HepG2 (cell line): ENCODE results near the gene DAAM2. TPM values are rescaled to one million over a fixed set of nuclear protein-coding genes. Genes with fewer than 3 reads are reported as not detected.

ENCODE experiments used
- ATAC-seq: fragments of 200-7000 bp; cut with Tn5 transposase; 3 replicates; pipeline ENCODE4 v1.9.1; 2020; ENCODE audit warnings: mild to moderate bottlenecking, moderate library complexity
- BruUV-seq: library from RNA; stranded (reverse); fragments of 400-500 nt; replicated peaks from 2 replicates; lab custom pipeline; 2021; lab: Mats Ljungman, UMichigan
- CTCF ChIA-PET: fragments of 300-600 bp; formaldehyde crosslinking; extraction: SDS; loops from one replicate; lab custom pipeline; 2021; ENCODE audit warnings: low total read pairs, inconsistent platforms, low intra/inter-chr PET ratio; lab: Yijun Ruan, JAX
- POLR2A ChIA-PET: fragments of 350-600 bp; sonication (Branson Sonifier 250); formaldehyde crosslinking; loops from one replicate; lab custom pipeline; 2020; ENCODE audit warnings: antibody characterized with exemption, inconsistent platforms; lab: Yijun Ruan, JAX
- DNase-seq: peaks from one replicate; pipeline ENCODE4 v3.0.0-alpha.2; 2015; ENCODE audit warnings: low spot score
- FAIRE-seq: peaks from 3 replicates; lab custom pipeline; 2011; peaks lifted over from hg19 to GRCh38; lab: Jason Lieb, UNC
- H2AFZ ChIP-seq: one replicate; pipeline ENCODE4 v1.6.1; 2011; ENCODE audit warnings: low read length, inconsistent platforms
- H3K27ac ChIP-seq: fragments of 300-600 bp; 3 replicates; pipeline ENCODE4 v1.8.0; 2011; ENCODE audit warnings: mixed run types, mild to moderate bottlenecking, mixed read lengths, low read length, inconsistent platforms; ENCODE audit not compliant: insufficient read depth; ENCODE audit errors: extremely low read length
- H3K27me3 ChIP-seq, 2 experiments: fragments of 200-600 bp in 1 of 2; 2 replicates in 1 of 2; 3 replicates in 1 of 2; pipeline versions ENCODE4 v1.6.0 to v1.8.0; 2011; ENCODE audit warnings: low read length in 2 of 2, mild to moderate bottlenecking in 2 of 2, moderate library complexity in 2 of 2, inconsistent platforms in 1 of 2; ENCODE audit not compliant: insufficient read depth in 2 of 2, control insufficient read depth in 1 of 2
- H3K36me3 ChIP-seq, 2 experiments: fragments of 200-600 bp in 1 of 2; replicated peaks in 1 of 2; 2 replicates in 1 of 2; 3 replicates in 1 of 2; pipeline versions ENCODE4 v1.5.1 to v1.8.0; 2011; ENCODE audit warnings: low read length in 2 of 2, inconsistent platforms in 1 of 2; ENCODE audit not compliant: insufficient read depth in 2 of 2, control insufficient read depth in 1 of 2
- H3K4me1 ChIP-seq: 2 replicates; pipeline ENCODE4 v1.5.1; 2012; ENCODE audit warnings: low read length, inconsistent platforms; ENCODE audit not compliant: insufficient read depth
- H3K4me2 ChIP-seq: 2 replicates; pipeline ENCODE4 v1.6.0; 2011; ENCODE audit warnings: low read depth, low read length, inconsistent platforms
- H3K4me3 ChIP-seq, 3 experiments: fragments of 200-600 bp in 1 of 3; sonication (generic), shearing (Covaris generic) in 1 of 3; replicated peaks in 1 of 3; 2 replicates each; pipeline ENCODE4 v1.5.1; 2011 to 2016; ENCODE audit warnings: low read length in 3 of 3, inconsistent platforms in 2 of 3, low read depth in 2 of 3, mild to moderate bottlenecking in 2 of 3, control low read depth in 1 of 3, mixed read lengths in 1 of 3; ENCODE audit not compliant: insufficient read depth in 1 of 3
- H3K79me2 ChIP-seq: one replicate; pipeline ENCODE4 v1.6.1; 2011; ENCODE audit warnings: low read length, inconsistent platforms; ENCODE audit not compliant: insufficient read depth
- H3K9ac ChIP-seq: 2 replicates; pipeline ENCODE4 v1.6.0; 2011; ENCODE audit warnings: mild to moderate bottlenecking, low read depth, low read length, inconsistent platforms; ENCODE audit not compliant: insufficient read depth
- H3K9me3 ChIP-seq: 2 replicates; pipeline ENCODE4 v1.5.1; 2012; ENCODE audit warnings: mild to moderate bottlenecking, low read length
- H4K20me1 ChIP-seq: 2 replicates; pipeline ENCODE4 v1.6.0; 2011; ENCODE audit warnings: inconsistent platforms, mild to moderate bottlenecking, low read length, moderate library complexity; ENCODE audit not compliant: insufficient read depth
- BORCS8-MEF2B ChIP-seq: sonication (generic); formaldehyde crosslinking; IDR thresholded peaks from 2 replicates; pipeline ENCODE4 v1.8.0; 2022; ENCODE audit warnings: mild to moderate bottlenecking, missing genetic modification reagents
- GTF2F1 ChIP-seq: fragments of 150-350 bp; IDR thresholded peaks from 2 replicates; pipeline ENCODE4 v1.6.1; 2014; ENCODE audit warnings: low read length
- HBP1 ChIP-seq: IDR thresholded peaks from 2 replicates; pipeline ENCODE4 v1.6.1; 2016; ENCODE audit warnings: low read depth, control low read depth
- HNRNPK ChIP-seq: fragments of 200-400 bp; formaldehyde crosslinking; IDR thresholded peaks from 2 replicates; pipeline ENCODE4 v1.6.1; 2018; ENCODE audit warnings: low read length, low read depth, moderate library complexity, mild to moderate bottlenecking; ENCODE audit not compliant: poor library complexity, severe bottlenecking
- NPAS2 ChIP-seq: sonication (generic); formaldehyde crosslinking; IDR thresholded peaks from 2 replicates; pipeline ENCODE4 v1.8.0; 2022; ENCODE audit warnings: mild to moderate bottlenecking, missing genetic modification reagents, borderline replicate concordance
- SALL2 ChIP-seq: sonication (generic); formaldehyde crosslinking; IDR thresholded peaks from 2 replicates; pipeline ENCODE4 v1.8.1; 2023; ENCODE audit warnings: mild to moderate bottlenecking, missing genetic modification reagents, inconsistent platforms
- STAG1 ChIP-seq: sonication (generic); formaldehyde crosslinking; IDR thresholded peaks from 2 replicates; pipeline ENCODE4 v1.4.0; 2020; ENCODE audit warnings: missing genetic modification reagents
- ZFP62 ChIP-seq: sonication (generic); formaldehyde crosslinking; IDR thresholded peaks from 2 replicates; pipeline ENCODE4 v1.4.0; 2020; ENCODE audit warnings: missing genetic modification reagents
- ZNF816 ChIP-seq: sonication (generic); formaldehyde crosslinking; IDR thresholded peaks from 2 replicates; pipeline ENCODE4 v1.8.0; 2022; ENCODE audit warnings: missing genetic modification reagents, mild to moderate bottlenecking, borderline replicate concordance
- ZNF841 ChIP-seq: sonication (generic); formaldehyde crosslinking; IDR thresholded peaks from 2 replicates; pipeline ENCODE4 v1.8.1; 2023; ENCODE audit warnings: missing genetic modification reagents, borderline replicate concordance
- WGBS: methylation state at CpG from one replicate; pipeline ENCODE4 v1.1.6; 2017; ENCODE audit warnings: low lambda C conversion rate; 5-methylcytosine and 5-hydroxymethylcytosine counted together
- in situ Hi-C: cut with HindIII; loops from 2 replicates; pipeline ENCODE4 v1.10.0; 2017; ENCODE audit warnings: low pct_unique_long_range_greater_than_20kb; ENCODE audit not compliant: extremely low pct_ligation_motif_present
- intact Hi-C: fragments of 100-400 bp; cut with micrococcal nuclease; formaldehyde crosslinking; loops from one replicate; pipeline ENCODE4 v1.10.0; 2022; ENCODE audit not compliant: unreplicated experiment
- polyA plus RNA-seq, 8 experiments: library from polyadenylated mRNA; depleted of rRNA in 3 of 8; stranded (reverse) in 7 of 8; unstranded in 1 of 8; fragments of >200 nt; fragmentation: Illumina TruSeq in 4 of 8; extraction: Trizol in 4 of 8; gene quantifications; 2 replicates each; pipeline versions ENCODE4 v1.2.1 to v1.2.3, GENCODE V29; 2011 to 2016; ENCODE audit warnings: low read depth in 4 of 8, missing spikeins in 1 of 8, mixed read lengths in 1 of 8; ENCODE audit not compliant: insufficient read depth in 1 of 8
- total RNA-seq, 5 experiments: library from RNA; depleted of rRNA; stranded (reverse); fragments of >200 nt; fragmentation: Illumina TruSeq; extraction: Trizol; gene quantifications; 2 replicates each; pipeline ENCODE4 v1.2.3, GENCODE V29; 2016; ENCODE audit warnings: low read depth in 1 of 5
- TF ChIP-seq, protein P1 (sequence below): sonication (generic); formaldehyde crosslinking; IDR thresholded peaks from 2 replicates; pipeline ENCODE4 v1.8.1; 2022; ENCODE audit warnings: low read depth, mild to moderate bottlenecking, missing genetic modification reagents
- TF ChIP-seq, protein P2 (sequence below), 2 experiments: IDR thresholded peaks; 2 replicates each; pipeline ENCODE4 v1.6.1; 2011 to 2012; ENCODE audit warnings: low read length in 2 of 2, borderline replicate concordance in 1 of 2, low read depth in 1 of 2, mild to moderate bottlenecking in 1 of 2, moderate library complexity in 1 of 2

The DAAM2 gene
- total and polyA plus RNA-seq, 2 of the 13 experiments (the other 11 are each of a cell fraction or from before 2014, with no cell fraction given), result 0.01 TPM; not detected in 1

- TF ChIP-seq NPAS2 (CRISPR knock-in tag), result no peak
- TF ChIP-seq HNRNPK, result peak; percentile 55
- no peak for TF ChIP-seq BORCS8-MEF2B (CRISPR knock-in tag)
- no peak for TF ChIP-seq SALL2 (CRISPR knock-in tag)
- TF ChIP-seq STAG1, result no peak
- TF ChIP-seq, protein P1, sequence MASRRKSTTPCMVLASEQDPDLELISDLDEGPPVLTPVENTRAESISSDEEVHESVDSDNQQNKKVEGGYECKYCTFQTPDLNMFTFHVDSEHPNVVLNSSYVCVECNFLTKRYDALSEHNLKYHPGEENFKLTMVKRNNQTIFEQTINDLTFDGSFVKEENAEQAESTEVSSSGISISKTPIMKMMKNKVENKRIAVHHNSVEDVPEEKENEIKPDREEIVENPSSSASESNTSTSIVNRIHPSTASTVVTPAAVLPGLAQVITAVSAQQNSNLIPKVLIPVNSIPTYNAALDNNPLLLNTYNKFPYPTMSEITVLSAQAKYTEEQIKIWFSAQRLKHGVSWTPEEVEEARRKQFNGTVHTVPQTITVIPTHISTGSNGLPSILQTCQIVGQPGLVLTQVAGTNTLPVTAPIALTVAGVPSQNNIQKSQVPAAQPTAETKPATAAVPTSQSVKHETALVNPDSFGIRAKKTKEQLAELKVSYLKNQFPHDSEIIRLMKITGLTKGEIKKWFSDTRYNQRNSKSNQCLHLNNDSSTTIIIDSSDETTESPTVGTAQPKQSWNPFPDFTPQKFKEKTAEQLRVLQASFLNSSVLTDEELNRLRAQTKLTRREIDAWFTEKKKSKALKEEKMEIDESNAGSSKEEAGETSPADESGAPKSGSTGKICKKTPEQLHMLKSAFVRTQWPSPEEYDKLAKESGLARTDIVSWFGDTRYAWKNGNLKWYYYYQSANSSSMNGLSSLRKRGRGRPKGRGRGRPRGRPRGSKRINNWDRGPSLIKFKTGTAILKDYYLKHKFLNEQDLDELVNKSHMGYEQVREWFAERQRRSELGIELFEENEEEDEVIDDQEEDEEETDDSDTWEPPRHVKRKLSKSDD (CRISPR knock-in tag), result no peak
- no peak for TF ChIP-seq GTF2F1
- no peak for TF ChIP-seq HBP1
Measured at GRCh38 chr6:39908838-39909583, 116.8 kb downstream of the DAAM2 start (continued).

GRCh38 chr6:39909701-39910100 is 117.5 kb downstream of the DAAM2 start:
- H3K4me1 ChIP-seq, result no peaks in the 10 kb centered on the region
- no peak overlapping the region for H3K9ac ChIP-seq
- in situ Hi-C loops (no loop called here), intact Hi-C loops (no loop called here)
- H3K79me2 ChIP-seq, result no peaks in the 10 kb centered on the region
- POLR2A ChIA-PET, result no interaction called here
- H4K20me1 ChIP-seq, result no peaks in the 10 kb centered on the region
- H3K4me2 ChIP-seq, result no peak overlapping the region
- ATAC-seq, result no peak
- no peak overlapping the region for H3K27ac ChIP-seq
- no peaks in the 10 kb centered on the region for H3K9me3 ChIP-seq
- no TSS peak for BruUV-seq
- no peak for DNase-seq
- H3K4me3 ChIP-seq, result no peak overlapping the region
- CTCF ChIA-PET, result no interaction called here
- H3K36me3 ChIP-seq, result peaks cover 6 to 12% of the 10 kb centered on the region in 2 experiments; a peak in 3 of 5 replicates
- H3K27me3 ChIP-seq, result no peaks in the 10 kb centered on the region
- no peak overlapping the region for H2AFZ ChIP-seq
- no peak for FAIRE-seq
- 94% methylated on average over 5 of the region's 5 CpGs for WGBS
- no peak for TF ChIP-seq ZNF816 (CRISPR knock-in tag)
- TF ChIP-seq, protein P2, sequence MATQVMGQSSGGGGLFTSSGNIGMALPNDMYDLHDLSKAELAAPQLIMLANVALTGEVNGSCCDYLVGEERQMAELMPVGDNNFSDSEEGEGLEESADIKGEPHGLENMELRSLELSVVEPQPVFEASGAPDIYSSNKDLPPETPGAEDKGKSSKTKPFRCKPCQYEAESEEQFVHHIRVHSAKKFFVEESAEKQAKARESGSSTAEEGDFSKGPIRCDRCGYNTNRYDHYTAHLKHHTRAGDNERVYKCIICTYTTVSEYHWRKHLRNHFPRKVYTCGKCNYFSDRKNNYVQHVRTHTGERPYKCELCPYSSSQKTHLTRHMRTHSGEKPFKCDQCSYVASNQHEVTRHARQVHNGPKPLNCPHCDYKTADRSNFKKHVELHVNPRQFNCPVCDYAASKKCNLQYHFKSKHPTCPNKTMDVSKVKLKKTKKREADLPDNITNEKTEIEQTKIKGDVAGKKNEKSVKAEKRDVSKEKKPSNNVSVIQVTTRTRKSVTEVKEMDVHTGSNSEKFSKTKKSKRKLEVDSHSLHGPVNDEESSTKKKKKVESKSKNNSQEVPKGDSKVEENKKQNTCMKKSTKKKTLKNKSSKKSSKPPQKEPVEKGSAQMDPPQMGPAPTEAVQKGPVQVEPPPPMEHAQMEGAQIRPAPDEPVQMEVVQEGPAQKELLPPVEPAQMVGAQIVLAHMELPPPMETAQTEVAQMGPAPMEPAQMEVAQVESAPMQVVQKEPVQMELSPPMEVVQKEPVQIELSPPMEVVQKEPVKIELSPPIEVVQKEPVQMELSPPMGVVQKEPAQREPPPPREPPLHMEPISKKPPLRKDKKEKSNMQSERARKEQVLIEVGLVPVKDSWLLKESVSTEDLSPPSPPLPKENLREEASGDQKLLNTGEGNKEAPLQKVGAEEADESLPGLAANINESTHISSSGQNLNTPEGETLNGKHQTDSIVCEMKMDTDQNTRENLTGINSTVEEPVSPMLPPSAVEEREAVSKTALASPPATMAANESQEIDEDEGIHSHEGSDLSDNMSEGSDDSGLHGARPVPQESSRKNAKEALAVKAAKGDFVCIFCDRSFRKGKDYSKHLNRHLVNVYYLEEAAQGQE (IDR thresholded peaks at IDR 0.05; ENCODE audit: borderline replicate concordance in 1 of 2, low read depth in 1 of 2, low read length in 2 of 2), result no peak
- no peak for TF ChIP-seq ZFP62 (CRISPR knock-in tag)
- no peak for TF ChIP-seq ZNF841 (CRISPR knock-in tag)
